Esophagus (tissue), 2 donors: Measurements from ENCODE around the gene RASD1. TPM values are rescaled to one million over a fixed set of nuclear protein-coding genes. Genes with fewer than 3 reads are reported as not detected.

ENCODE experiments used
- H3K27ac ChIP-seq, 2 donors: one replicate each; pipeline ENCODE4 v1.5.1; 2013; ENCODE audit warnings: low read depth in 2 of 2, mild to moderate bottlenecking in 2 of 2, inconsistent platforms in 1 of 2, low read length in 1 of 2, moderate library complexity in 1 of 2
- H3K27me3 ChIP-seq, 2 donors: one replicate each; pipeline ENCODE4 v1.6.1; 2013; ENCODE audit warnings: low read length in 2 of 2, control low read depth in 1 of 2, mild to moderate bottlenecking in 1 of 2; ENCODE audit not compliant: insufficient read depth in 2 of 2, control insufficient read depth in 1 of 2
- H3K36me3 ChIP-seq, 2 donors: one replicate each; pipeline ENCODE4 v1.6.1; 2013; ENCODE audit warnings: low read length in 1 of 2; ENCODE audit not compliant: control insufficient read depth in 2 of 2, insufficient read depth in 2 of 2
- H3K4me1 ChIP-seq, 2 donors: one replicate each; pipeline ENCODE4 v1.6.1; 2013; ENCODE audit warnings: low read length in 1 of 2; ENCODE audit not compliant: control insufficient read depth in 2 of 2, insufficient read depth in 2 of 2
- H3K4me3 ChIP-seq, 2 donors: one replicate each; pipeline ENCODE4 v1.5.1; 2013; ENCODE audit warnings: low read length in 2 of 2, mild to moderate bottlenecking in 2 of 2, low read depth in 1 of 2, moderate library complexity in 1 of 2
- H3K9me3 ChIP-seq, 2 donors: one replicate each; pipeline ENCODE4 v1.6.1; 2013; ENCODE audit warnings: mild to moderate bottlenecking in 2 of 2, low read depth in 1 of 2, low read length in 1 of 2, moderate library complexity in 1 of 2; ENCODE audit not compliant: control insufficient read depth in 2 of 2, insufficient read depth in 1 of 2
- WGBS, 2 donors: extraction: QIAGEN DNeasy Blood & Tissue Kit; methylation state at CpG; one replicate each; pipeline ENCODE4 v1.1.7; 2013; 5-methylcytosine and 5-hydroxymethylcytosine counted together
- polyA plus RNA-seq, 2 donors: library from polyadenylated mRNA; stranded (reverse); fragments of 200-250 nt; gene quantifications; one replicate each; pipeline ENCODE4 v1.2.3, GENCODE V29; 2013
- donor health status: healthy with polysubstance abuse.
- donor health status: Bipolar disorder and iron deficiency.

The RASD1 gene
- polyA plus RNA-seq, 2 donors = 0.83 to 1.6 TPM

GRCh38 chr17:17498606-17499301, 2.6 kb upstream of the RASD1 start:
- Histone ChIP-seq H3K9me3 (no peaks in the 10 kb centered on the region), H3K27me3 (peaks cover 0 to 3% of the 10 kb centered on the region in 2 donors), H3K36me3 (no peaks in the 10 kb centered on the region), H3K4me3 (no peak overlapping the region), H3K4me1 (peaks cover under 1 to 11% of the 10 kb centered on the region in 2 donors), H3K27ac (no peak overlapping the region)
- 87 to 89% methylated on average over 16 of the region's 16 CpGs for WGBS, 2 donors

DNA sequence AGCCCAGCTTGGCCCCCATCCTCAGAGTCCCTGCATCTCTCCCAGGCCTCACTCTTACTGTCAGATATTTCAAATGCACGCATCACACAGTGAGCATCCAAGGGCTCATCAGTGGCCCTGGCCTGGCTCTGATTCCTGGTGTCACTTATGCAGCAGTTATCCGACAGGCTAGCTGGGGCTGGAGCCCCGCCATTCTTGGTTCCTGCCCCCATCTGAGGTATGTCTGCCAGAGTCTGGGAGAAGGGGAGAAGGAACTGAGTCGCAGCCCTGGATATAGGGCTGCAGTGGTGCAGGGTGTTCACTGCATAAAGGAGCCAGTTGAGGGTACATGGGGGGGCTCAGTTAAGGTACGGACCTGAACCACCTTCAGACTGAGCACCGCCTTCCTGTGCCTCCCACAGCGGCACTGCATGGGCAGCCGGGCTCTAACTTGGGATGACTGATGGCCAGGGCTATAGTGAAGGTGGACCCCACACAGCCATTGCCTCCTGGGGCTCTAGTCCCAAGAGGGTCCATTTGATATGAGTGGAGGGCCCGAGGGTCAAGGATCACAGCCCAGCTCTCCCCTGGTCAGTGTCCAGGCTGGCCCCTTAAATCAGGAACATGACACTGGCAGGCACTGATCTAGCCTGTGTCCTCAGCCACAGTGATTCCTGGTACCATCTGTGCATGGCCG, 1.8 kb upstream of the RASD1 start:
- Histone ChIP-seq H3K27ac (no peak overlapping the region), H3K27me3 (peaks cover 0 to 3% of the 10 kb centered on the region in 2 donors), H3K4me3 (no peak overlapping the region), H3K9me3 (no peaks in the 10 kb centered on the region), H3K4me1 (peaks cover 3 to 11% of the 10 kb centered on the region in 2 donors), H3K36me3 (no peaks in the 10 kb centered on the region)
- 90 to 94% methylated on average over 10 of the region's 10 CpGs for WGBS, 2 donors

GRCh38 chr17:17497065-17497844, 1.1 kb upstream of the RASD1 start:
- Histone ChIP-seq H3K36me3 (no peaks in the 10 kb centered on the region), H3K9me3 (no peaks in the 10 kb centered on the region), H3K27me3 (peaks cover 0 to 3% of the 10 kb centered on the region in 2 donors), H3K4me1 (peaks cover 3 to 11% of the 10 kb centered on the region in 2 donors), H3K27ac (no peak overlapping the region), H3K4me3 (no peak overlapping the region)
- WGBS, 2 donors = 38 to 40% methylated on average over 15 to 19 of the region's 19 CpGs

DNA sequence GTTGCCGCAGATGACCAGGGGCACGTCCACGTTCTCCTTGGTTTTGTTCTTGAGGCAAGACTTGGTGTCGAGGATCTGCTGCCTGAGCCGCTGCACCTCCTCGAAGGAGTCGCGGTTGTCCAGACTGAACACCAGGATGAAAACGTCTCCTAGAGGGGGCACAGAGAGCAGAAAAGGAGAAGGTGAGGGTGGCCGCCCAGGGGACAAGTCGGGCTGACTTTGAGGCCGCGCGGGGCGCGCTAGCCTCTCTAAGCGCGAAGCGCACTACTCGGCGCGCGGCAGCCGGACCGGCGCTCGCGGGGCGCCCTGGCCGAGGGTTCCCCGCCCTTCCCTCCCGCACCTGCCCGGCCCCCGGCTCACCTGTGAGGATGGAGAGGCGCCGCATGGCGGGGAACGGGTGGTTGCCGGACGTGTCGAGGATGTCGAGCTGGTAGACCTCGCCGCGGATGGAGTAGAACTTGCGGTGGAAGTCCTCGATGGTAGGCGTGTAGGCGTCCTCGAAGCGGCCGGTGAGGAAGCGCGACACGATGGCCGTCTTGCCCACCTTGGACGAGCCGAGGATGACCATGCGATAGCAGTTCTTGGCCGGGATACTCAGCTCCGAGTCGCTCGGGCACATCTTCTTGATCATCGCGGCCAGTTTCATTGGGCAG, 533 bp downstream of the RASD1 start:
- Histone ChIP-seq H3K27me3 (peaks cover 0 to 3% of the 10 kb centered on the region in 2 donors), H3K4me1 (peaks cover 3 to 11% of the 10 kb centered on the region in 2 donors), H3K27ac (peak overlapping the region; percentile 17 to 30), H3K4me3 (peak overlapping the region; percentile 54 to 60), H3K36me3 (peaks cover 8 to 11% of the 10 kb centered on the region in 2 donors), H3K9me3 (no peaks in the 10 kb centered on the region)
- WGBS, 2 donors = 2% methylated on average over 64 to 65 of the region's 65 CpGs

DNA sequence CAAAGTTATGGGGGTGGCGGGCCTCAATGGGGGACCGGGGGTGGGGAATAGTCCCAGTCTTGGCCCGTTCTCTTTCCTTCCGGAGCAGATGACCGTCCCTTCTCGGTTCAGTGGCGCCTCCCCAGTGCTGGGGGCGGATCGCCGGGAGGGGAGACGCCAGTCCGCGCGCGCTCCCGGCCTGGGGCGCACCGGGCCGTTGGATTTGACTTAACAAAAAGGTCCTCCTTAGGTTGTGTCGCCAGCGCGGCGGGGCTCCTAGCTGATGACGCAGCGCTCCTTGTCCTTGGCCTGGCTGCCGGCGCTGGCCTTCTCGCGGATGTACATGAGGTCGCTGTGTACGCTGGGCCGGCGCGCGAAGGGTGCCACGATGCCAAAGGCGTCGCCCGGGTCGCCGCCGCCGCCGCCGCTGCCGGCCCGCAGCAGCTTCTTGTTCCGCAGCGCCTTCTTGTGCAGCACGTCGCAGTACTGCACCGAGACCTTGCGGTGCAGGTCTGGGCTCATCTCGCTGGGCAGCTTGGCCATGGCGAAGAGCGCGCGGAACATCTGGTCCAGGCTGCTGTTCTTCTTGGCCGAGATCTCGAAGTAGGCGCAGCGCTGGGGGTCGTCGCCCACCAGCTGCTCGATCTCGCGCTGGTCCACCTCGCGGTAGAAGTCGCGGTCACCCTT, 1.2 kb downstream of the RASD1 start:
- Histone ChIP-seq H3K27ac (no peak overlapping the region), H3K4me1 (peaks cover 3 to 11% of the 10 kb centered on the region in 2 donors), H3K4me3 (peak overlapping the region; percentile 54 to 60), H3K36me3 (peaks cover 8 to 11% of the 10 kb centered on the region in 2 donors), H3K9me3 (no peaks in the 10 kb centered on the region), H3K27me3 (peaks cover 0 to 3% of the 10 kb centered on the region in 2 donors)
- WGBS, 2 donors = 2 to 4% methylated on average over 69 to 71 of the region's 71 CpGs

DNA sequence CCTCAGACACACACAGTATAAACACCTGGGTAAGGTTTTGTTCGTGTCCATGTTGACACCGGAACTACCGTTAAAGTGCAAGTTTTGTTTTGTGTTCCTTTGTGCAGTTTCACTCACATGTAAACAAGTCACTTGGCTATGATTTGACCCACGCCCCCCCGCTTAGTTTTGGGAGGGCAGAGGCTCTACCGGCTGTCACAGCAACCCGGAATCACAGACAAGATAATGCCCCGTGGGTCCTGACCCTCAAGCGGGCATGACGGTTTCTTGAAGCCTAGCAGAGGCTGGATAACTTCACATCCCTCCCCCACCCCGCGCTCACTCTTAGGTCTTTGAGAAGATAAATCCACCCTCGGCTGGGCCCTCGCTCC, 1.7 kb downstream of the RASD1 start:
- Histone ChIP-seq H3K4me3 (peak overlapping the region in 1 of 2 donors; percentile 54), H3K9me3 (no peaks in the 10 kb centered on the region), H3K4me1 (peaks cover 3 to 11% of the 10 kb centered on the region in 2 donors), H3K27ac (no peak overlapping the region), H3K36me3 (peaks cover 8 to 11% of the 10 kb centered on the region in 2 donors), H3K27me3 (peaks cover 0 to 3% of the 10 kb centered on the region in 2 donors)
- 40 to 41% methylated on average over 14 of the region's 14 CpGs for WGBS, 2 donors

GRCh38 chr17:17493986-17494466, 2.2 kb downstream of the RASD1 start:
- 74 to 80% methylated on average over 5 of the region's 5 CpGs for WGBS, 2 donors
- H3K4me3 ChIP-seq = no peak overlapping the region

DNA sequence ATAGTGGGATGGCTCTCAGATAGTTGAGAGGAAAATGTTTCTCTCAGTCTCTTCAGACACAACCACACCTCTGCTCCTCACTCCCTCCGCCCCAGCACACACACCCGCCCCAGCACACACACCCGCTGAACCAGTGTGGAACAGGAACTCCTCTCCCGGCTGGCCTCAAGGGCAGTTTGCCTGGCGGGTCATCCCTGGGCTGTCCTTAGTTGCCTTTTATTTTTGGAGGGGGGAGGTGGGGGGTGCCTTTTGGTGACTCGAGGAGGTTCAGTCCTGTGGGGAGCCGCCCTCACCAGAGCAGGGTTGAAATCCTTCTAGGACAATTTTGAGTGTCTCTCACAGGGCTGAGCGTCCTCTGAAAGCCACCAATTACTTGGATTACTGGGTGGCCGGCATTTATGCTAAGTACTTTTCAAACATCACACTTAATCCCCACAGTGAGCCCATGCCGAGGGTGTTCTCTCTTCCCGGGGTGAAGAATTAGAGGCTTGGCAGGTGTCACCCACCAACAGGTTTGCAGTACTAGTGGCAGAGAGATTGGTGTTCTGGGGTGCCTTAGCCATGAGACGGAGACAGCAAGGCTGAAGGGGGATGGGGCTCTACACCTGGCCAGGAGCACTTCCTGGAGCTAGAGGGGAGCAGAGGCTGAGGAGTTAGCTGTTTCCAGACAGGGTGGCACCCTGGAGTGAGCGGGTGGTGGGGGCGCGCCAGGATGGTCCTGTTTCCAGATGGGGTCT, 2.8 kb downstream of the RASD1 start:
- peaks cover 11% of the 10 kb centered on the region in 2 donors for H3K36me3 ChIP-seq
- no peak overlapping the region for H3K4me3 ChIP-seq
- no peaks in the 10 kb centered on the region for H3K9me3 ChIP-seq
- no peak overlapping the region for H3K27ac ChIP-seq
- WGBS, 2 donors = 63 to 66% methylated on average over 15 of the region's 15 CpGs
- H3K4me1 ChIP-seq = peaks cover 3 to 11% of the 10 kb centered on the region in 2 donors
- peaks cover 0 to 3% of the 10 kb centered on the region in 2 donors for H3K27me3 ChIP-seq

More at GRCh38 chr17:17493986-17494466, 2.2 kb downstream of the RASD1 start:
- peaks cover 0 to 3% of the 10 kb centered on the region in 2 donors for H3K27me3 ChIP-seq
- H3K36me3 ChIP-seq = peaks cover 8 to 11% of the 10 kb centered on the region in 2 donors
- peaks cover 3 to 11% of the 10 kb centered on the region in 2 donors for H3K4me1 ChIP-seq
- no peak overlapping the region for H3K27ac ChIP-seq
- H3K9me3 ChIP-seq = no peaks in the 10 kb centered on the region
